ENCODE measurements around the gene CTSW. TPM values are rescaled to one million over a fixed set of nuclear protein-coding genes. Genes with fewer than 3 reads are reported as not detected.

Gene CTSW
- total RNA-seq, 2 donors from 2014 or later: 1.5 to 2.4 TPM

Other genes with a start within 250 kb of the CTSW start
- 10 to 100 TPM; 25.5 to 34.3 TPM for gene SIPA1, start 241.7 kb upstream of the CTSW start, total RNA-seq
- gene RELA, start 216.9 kb upstream of the CTSW start, total RNA-seq: 10 to 100 TPM; 57.6 to 62.9 TPM
- gene KAT5, start 167.6 kb upstream of the CTSW start, total RNA-seq: 10 to 100 TPM; 70.8 to 72.3 TPM
- 10 to 100 TPM; 23.7 to 31.2 TPM for gene RNASEH2C, start 159.0 kb upstream of the CTSW start, total RNA-seq
- 10 to 100 TPM; 21.7 to 22.4 TPM for gene AP5B1, start 98.9 kb upstream of the CTSW start, total RNA-seq
- gene OVOL1, start 92.8 kb upstream of the CTSW start, total RNA-seq: 10 to 100 TPM; 29.5 to 35.9 TPM
- 1 to 10 TPM; 1.6 to 3.8 TPM for gene SNX32, start 45.9 kb upstream of the CTSW start, total RNA-seq
- 1,000 to 10,000 TPM; 1,740 to 2,016 TPM for gene CFL1, start 21.7 kb upstream of the CTSW start, total RNA-seq
- gene MUS81, start 19.4 kb upstream of the CTSW start, total RNA-seq: 10 to 100 TPM; 55.7 to 63.4 TPM
- gene EFEMP2, start 7.0 kb upstream of the CTSW start, total RNA-seq: 10 to 100 TPM in 1 of 2 donors, 1 to 10 TPM in 1; 4.5 to 21.4 TPM
- gene FIBP, start 8.6 kb downstream of the CTSW start, total RNA-seq: 10 to 100 TPM; 47.7 to 49.6 TPM
- gene CCDC85B, start 10.8 kb downstream of the CTSW start, total RNA-seq: 1 to 10 TPM; 7.1 to 8.6 TPM
- 1 to 10 TPM; 1.1 to 1.8 TPM for gene FOSL1, start 20.6 kb downstream of the CTSW start, total RNA-seq
- 10 to 100 TPM; 18.6 to 29.3 TPM for gene C11orf68, start 39.2 kb downstream of the CTSW start, total RNA-seq
- 10 to 100 TPM; 47.3 to 53.4 TPM for gene DRAP1, start 39.6 kb downstream of the CTSW start, total RNA-seq
- not detected for gene TSGA10IP, start 65.6 kb downstream of the CTSW start, total RNA-seq
- gene SART1, start 81.9 kb downstream of the CTSW start, total RNA-seq: 10 to 100 TPM; 41.1 to 46.4 TPM
- gene EIF1AD, start 122.3 kb downstream of the CTSW start, total RNA-seq: 10 to 100 TPM; 21.6 to 31.3 TPM
- gene BANF1, start 122.7 kb downstream of the CTSW start, total RNA-seq: 100 to 1,000 TPM; 103 to 111 TPM
- gene CST6, start 132.2 kb downstream of the CTSW start, total RNA-seq: not detected
- gene CATSPER1, start 146.6 kb downstream of the CTSW start, total RNA-seq: under 1 TPM in 1 of 2 donors, not detected in 1; 0.39 TPM
- gene GAL3ST3, start 169.3 kb downstream of the CTSW start, total RNA-seq: not detected
- 100 to 1,000 TPM; 123 to 131 TPM for gene SF3B2, start 172.5 kb downstream of the CTSW start, total RNA-seq
- gene PACS1, start 190.4 kb downstream of the CTSW start, total RNA-seq: 10 to 100 TPM; 17.1 to 19.2 TPM